ENCODE data around the gene CYP2B6.

Gene CYP2B6

GRCh38 chr19:41014643-41015042 lies 23.6 kb downstream of the CYP2B6 start:
- H3K4me3 ChIP-seq (ENCODE audit: control insufficient read depth, low read depth, low read length) = no peak overlapping the region
- TF ChIP-seq CTCF (IDR thresholded peaks at IDR 0.05; ENCODE audit: control insufficient read depth, insufficient read depth, low read depth, low read length, missing control alignments) = no peak
- no peak for DNase-seq (ENCODE audit: low read depth)

- H3K4me3 ChIP-seq (ENCODE audit: control insufficient read depth, low read depth, low read length) = no peak overlapping the region
- TF ChIP-seq CTCF (IDR thresholded peaks at IDR 0.05; ENCODE audit: control insufficient read depth, insufficient read depth, low read depth, low read length, missing control alignments) = no peak
- DNase-seq (ENCODE audit: low read depth) = no peak
These were observed 25.5 kb downstream of the CYP2B6 start for GRCh38 chr19:41016488-41017071.

GRCh38 chr19:41018736-41019290 lies 27.7 kb downstream of the CYP2B6 start:
- TF ChIP-seq CTCF (IDR thresholded peaks at IDR 0.05; ENCODE audit: control insufficient read depth, insufficient read depth, low read depth, low read length, missing control alignments) = no peak
- DNase-seq (ENCODE audit: low read depth) = no peak
- H3K4me3 ChIP-seq (ENCODE audit: control insufficient read depth, low read depth, low read length) = no peak overlapping the region

- no peak for TF ChIP-seq CTCF (IDR thresholded peaks at IDR 0.05; ENCODE audit: control insufficient read depth, insufficient read depth, low read depth, low read length, missing control alignments)
- DNase-seq (ENCODE audit: low read depth) = no peak
- H3K4me3 ChIP-seq (ENCODE audit: control insufficient read depth, low read depth, low read length) = no peak overlapping the region
These were observed 28.3 kb downstream of the CYP2B6 start for GRCh38 chr19:41019346-41019745.

GRCh38 chr19:41023193-41023592 lies 32.1 kb downstream of the CYP2B6 start:
- no peak for TF ChIP-seq CTCF (IDR thresholded peaks at IDR 0.05; ENCODE audit: control insufficient read depth, insufficient read depth, low read depth, low read length, missing control alignments)
- H3K4me3 ChIP-seq (ENCODE audit: control insufficient read depth, low read depth, low read length) = no peak overlapping the region
- no peak for DNase-seq (ENCODE audit: low read depth)

- no peak for DNase-seq (ENCODE audit: low read depth)
- TF ChIP-seq CTCF (IDR thresholded peaks at IDR 0.05; ENCODE audit: control insufficient read depth, insufficient read depth, low read depth, low read length, missing control alignments) = no peak
- no peak overlapping the region for H3K4me3 ChIP-seq (ENCODE audit: control insufficient read depth, low read depth, low read length)
These were observed 34.3 kb downstream of the CYP2B6 start for GRCh38 chr19:41025411-41025810.

Data from AG09309 (cell line).